ENCODE data around the gene TRIP4. TPM values are rescaled to one million over a fixed set of nuclear protein-coding genes. Genes with fewer than 3 reads are reported as not detected.

The TRIP4 gene
- total and polyA plus RNA-seq, 9 of the 15 experiments (the other 6 are each of a cell fraction or from before 2014, with no cell fraction given): 7.6 to 23.3 (median 16.7) TPM

- TF ChIP-seq ZNF511 (CRISPR knock-in tag; IDR thresholded peaks at IDR 0.05): no peak
- no peak for TF ChIP-seq ARID3B (CRISPR knock-in tag; IDR thresholded peaks at IDR 0.05; ENCODE audit: borderline replicate concordance)
- no peak for TF ChIP-seq ILK (tag; IDR thresholded peaks at IDR 0.05; ENCODE audit: borderline replicate concordance, low read depth)
- TF ChIP-seq PHF21A (IDR thresholded peaks at IDR 0.05; ENCODE audit: borderline replicate concordance, low read depth): peak; percentile 73; the same call in 1 of the 2 replicates
- peak; percentile 46; the same call in 1 of the 2 replicates for TF ChIP-seq POLR2AphosphoS5 (IDR thresholded peaks at IDR 0.05; ENCODE audit: control insufficient read depth, insufficient read depth, low read depth, low read length)
- peak; percentile 41; the same call in 1 of the 2 replicates for TF ChIP-seq ZNF239 (CRISPR knock-in tag; IDR thresholded peaks at IDR 0.05)
- TF ChIP-seq CBFA2T2 (conservative IDR thresholded peaks at IDR 0.05): no peak
- no peak; the same call in 1 of the 2 replicates for TF ChIP-seq ZNF41 (CRISPR knock-in tag; conservative IDR thresholded peaks at IDR 0.05)
- no peak for TF ChIP-seq HEY1 (CRISPR knock-in tag; IDR thresholded peaks at IDR 0.05; ENCODE audit: borderline replicate concordance)
- no peak for TF ChIP-seq SIRT6 (IDR thresholded peaks at IDR 0.05; ENCODE audit: low read depth, low read length)
- no peak for TF ChIP-seq KHSRP (IDR thresholded peaks at IDR 0.05)
- TF ChIP-seq PPARD (CRISPR knock-in tag; IDR thresholded peaks at IDR 0.05): no peak
- peak; percentile 100 for TF ChIP-seq NEUROD1 (IDR thresholded peaks at IDR 0.05; ENCODE audit: borderline replicate concordance, low read depth, low read length, partially characterized antibody)
- TF ChIP-seq PRDM10 (IDR thresholded peaks at IDR 0.05; ENCODE audit: partially characterized antibody): peak; percentile 87
- no peak for TF ChIP-seq ATF3 (IDR thresholded peaks at IDR 0.05)
- peak; percentile 79 for TF ChIP-seq ATF3 (CRISPR knock-in tag; conservative IDR thresholded peaks at IDR 0.05)
- TF ChIP-seq E2F5 (CRISPR knock-in tag; IDR thresholded peaks at IDR 0.05): 0 out of 2 replicates have a peak, but pooled peaks have one; percentile 75
- no peak for TF ChIP-seq BRF2 (IDR thresholded peaks at IDR 0.05; ENCODE audit: borderline replicate concordance, insufficient read depth, insufficient read length)
- TF ChIP-seq ZNF175 (CRISPR knock-in tag; IDR thresholded peaks at IDR 0.05; ENCODE audit: low read depth): no peak
Observed at GRCh38 chr15:64460206-64460723, 72.6 kb downstream of the TRIP4 start, which contains the start of gene ZNF609 (continued).

All from K562 (cell line).